NAMALWA (cell line): ENCODE results near the gene FGF19.
"Not testable (repeated sequence)": the region's sequence is repeated elsewhere in the genome, so short reads cannot be mapped to it uniquely, and the experiment has no call there.

ENCODE experiments used
- DNase-seq: peaks from one replicate; pipeline ENCODE4 v3.0.0-alpha.2; 2015; ENCODE audit warnings: low spot score

The FGF19 gene

GRCh38 chr11:69695581-69695980 lies 8.2 kb downstream of the FGF19 start:
- DNase-seq: no peak

- no peak for DNase-seq
Observed at GRCh38 chr11:69694781-69695180, 9.0 kb downstream of the FGF19 start.

- no peak for DNase-seq
Observed at GRCh38 chr11:69692422-69692821, 11.4 kb downstream of the FGF19 start.

GRCh38 chr11:69691463-69691862 lies 12.4 kb downstream of the FGF19 start:
- DNase-seq: no peak

GRCh38 chr11:69689484-69690319 lies 14.1 kb downstream of the FGF19 start:
- DNase-seq: no peak

- DNase-seq: not testable (repeated sequence)
Observed at GRCh38 chr11:69687969-69688771, 15.7 kb downstream of the FGF19 start.

- no peak for DNase-seq
Observed at GRCh38 chr11:69686856-69687255, 17.0 kb downstream of the FGF19 start.

- no peak for DNase-seq
Observed at GRCh38 chr11:69686452-69686851, 17.4 kb downstream of the FGF19 start.

GRCh38 chr11:69685348-69685747 lies 18.5 kb downstream of the FGF19 start:
- no peak for DNase-seq

GRCh38 chr11:69684651-69685050 lies 19.2 kb downstream of the FGF19 start:
- no peak for DNase-seq

GRCh38 chr11:69683764-69684333 lies 20.0 kb downstream of the FGF19 start:
- no peak for DNase-seq

GRCh38 chr11:69682681-69683326 lies 21.0 kb downstream of the FGF19 start:
- DNase-seq: no peak

- DNase-seq: no peak
Observed at GRCh38 chr11:69682221-69682620, 21.6 kb downstream of the FGF19 start.

GRCh38 chr11:69680688-69681087 lies 23.1 kb downstream of the FGF19 start:
- DNase-seq: no peak

GRCh38 chr11:69677749-69678148 lies 26.1 kb downstream of the FGF19 start:
- no peak for DNase-seq

- DNase-seq: peak; percentile 93
Observed at GRCh38 chr11:69674886-69675714, 28.7 kb downstream of the FGF19 start, which contains the start of gene LTO1. TSS of gene LTO1 (minus strand) at chr11:69675353. CDS start at chr11:69675239, 114 bp downstream.

GRCh38 chr11:69674267-69674885 lies 29.4 kb downstream of the FGF19 start:
- no peak for DNase-seq

- DNase-seq: peak; percentile 19
Observed at GRCh38 chr11:69671734-69672465, 31.9 kb downstream of the FGF19 start.

- DNase-seq: peak; percentile 76
Observed at GRCh38 chr11:69670158-69670845, 33.5 kb downstream of the FGF19 start.

GRCh38 chr11:69669486-69669885 lies 34.3 kb downstream of the FGF19 start:
- DNase-seq: no peak
